Suprapubic skin (tissue), 4 donors: Measurements from ENCODE around the gene APOB. TPM values are rescaled to one million over a fixed set of nuclear protein-coding genes. Genes with fewer than 3 reads are reported as not detected.

Source experiments
- DNase-seq, 2 donors: peaks; one replicate each; pipeline ENCODE4 v3.0.0-alpha.2; 2019; ENCODE audit warnings: low spot score in 2 of 2
- H3K27ac ChIP-seq: fragments of 200-600 bp; sonication (generic); one replicate; pipeline ENCODE4 v1.5.1; 2019
- H3K27me3 ChIP-seq: fragments of 200-600 bp; sonication (generic); one replicate; pipeline ENCODE4 v1.5.1; 2019
- H3K36me3 ChIP-seq: fragments of 200-600 bp; sonication (generic); one replicate; pipeline ENCODE4 v1.5.1; 2019
- H3K4me1 ChIP-seq: fragments of 200-600 bp; sonication (generic); one replicate; pipeline ENCODE4 v1.5.1; 2019
- H3K4me3 ChIP-seq: fragments of 200-600 bp; sonication (generic); one replicate; pipeline ENCODE4 v1.5.1; 2019; ENCODE audit warnings: mild to moderate bottlenecking
- H3K9me3 ChIP-seq: fragments of 200-600 bp; sonication (generic); one replicate; pipeline ENCODE4 v1.5.1; 2019
- EP300 ChIP-seq: sonication (generic); formaldehyde crosslinking; IDR thresholded peaks from one replicate; pipeline ENCODE4 v1.6.1; 2017; ENCODE audit warnings: antibody characterized with exemption
- POLR2A ChIP-seq, 2 donors: fragments of 450-650 bp; IDR thresholded peaks; one replicate each; pipeline ENCODE4 v1.6.1; 2017; ENCODE audit warnings: antibody characterized with exemption in 2 of 2, mild to moderate bottlenecking in 2 of 2, moderate library complexity in 2 of 2
- POLR2AphosphoS5 ChIP-seq, 3 donors: sonication (generic); formaldehyde crosslinking; IDR thresholded peaks; one replicate each; pipeline ENCODE4 v1.6.1; 2017; ENCODE audit warnings: antibody characterized with exemption in 3 of 3
- WGBS: methylation state at CpG from one replicate; pipeline ENCODE4 v1.1.5; 2018; 5-methylcytosine and 5-hydroxymethylcytosine counted together
- total RNA-seq, 4 donors: library from RNA; depleted of rRNA; stranded (reverse); fragments of >200 nt; gene quantifications; one replicate each; pipeline ENCODE4 v1.1.0, GENCODE V29; 2016
- TF ChIP-seq, protein P1 (sequence below), 2 donors: fragments of 200-600 bp in 1 of 2; fragments of 450-650 bp in 1 of 2; sonication (generic) in 1 of 2; IDR thresholded peaks; one replicate each; pipeline ENCODE4 v1.5.1; 2016 to 2019; ENCODE audit warnings: antibody characterized with exemption in 2 of 2, mild to moderate bottlenecking in 1 of 2, moderate library complexity in 1 of 2

Gene APOB
- total RNA-seq, 4 donors from 2014 or later: 0.55 to 5.6 (median 3.4) TPM

- TF ChIP-seq POLR2A (IDR thresholded peaks at IDR 0.05) (no peak), POLR2AphosphoS5 (IDR thresholded peaks at IDR 0.05) (no peak), EP300 (no peak)
- TF ChIP-seq, protein P1, sequence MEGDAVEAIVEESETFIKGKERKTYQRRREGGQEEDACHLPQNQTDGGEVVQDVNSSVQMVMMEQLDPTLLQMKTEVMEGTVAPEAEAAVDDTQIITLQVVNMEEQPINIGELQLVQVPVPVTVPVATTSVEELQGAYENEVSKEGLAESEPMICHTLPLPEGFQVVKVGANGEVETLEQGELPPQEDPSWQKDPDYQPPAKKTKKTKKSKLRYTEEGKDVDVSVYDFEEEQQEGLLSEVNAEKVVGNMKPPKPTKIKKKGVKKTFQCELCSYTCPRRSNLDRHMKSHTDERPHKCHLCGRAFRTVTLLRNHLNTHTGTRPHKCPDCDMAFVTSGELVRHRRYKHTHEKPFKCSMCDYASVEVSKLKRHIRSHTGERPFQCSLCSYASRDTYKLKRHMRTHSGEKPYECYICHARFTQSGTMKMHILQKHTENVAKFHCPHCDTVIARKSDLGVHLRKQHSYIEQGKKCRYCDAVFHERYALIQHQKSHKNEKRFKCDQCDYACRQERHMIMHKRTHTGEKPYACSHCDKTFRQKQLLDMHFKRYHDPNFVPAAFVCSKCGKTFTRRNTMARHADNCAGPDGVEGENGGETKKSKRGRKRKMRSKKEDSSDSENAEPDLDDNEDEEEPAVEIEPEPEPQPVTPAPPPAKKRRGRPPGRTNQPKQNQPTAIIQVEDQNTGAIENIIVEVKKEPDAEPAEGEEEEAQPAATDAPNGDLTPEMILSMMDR (IDR thresholded peaks at IDR 0.05): no peak
- Histone ChIP-seq H3K36me3 (no peaks in the 10 kb centered on the region), H3K9me3 (no peaks in the 10 kb centered on the region), H3K4me1 (peaks cover 19% of the 10 kb centered on the region), H3K27ac (no peak overlapping the region), H3K27me3 (peaks cover 32% of the 10 kb centered on the region), H3K4me3 (no peak overlapping the region)
- WGBS: 84% methylated on average over 14 of the region's 14 CpGs
- DNase-seq: no peak
Measured at GRCh38 chr2:21040468-21041377, 3.1 kb downstream of the APOB start.

GRCh38 chr2:21039979-21040467, 3.9 kb downstream of the APOB start:
- DNase-seq: no peak
- Histone ChIP-seq H3K27me3 (peaks cover 26% of the 10 kb centered on the region), H3K9me3 (no peaks in the 10 kb centered on the region), H3K36me3 (no peaks in the 10 kb centered on the region), H3K4me3 (no peak overlapping the region), H3K4me1 (peaks cover 19% of the 10 kb centered on the region), H3K27ac (no peak overlapping the region)
- TF ChIP-seq POLR2AphosphoS5 (IDR thresholded peaks at IDR 0.05) (no peak), EP300 (no peak), POLR2A (IDR thresholded peaks at IDR 0.05) (no peak)
- TF ChIP-seq, protein P1 (IDR thresholded peaks at IDR 0.05): no peak
- 59% methylated on average over 10 of the region's 10 CpGs for WGBS

- H3K4me3 ChIP-seq: no peak overlapping the region
- TF ChIP-seq POLR2AphosphoS5 (IDR thresholded peaks at IDR 0.05) (no peak), POLR2A (IDR thresholded peaks at IDR 0.05) (no peak), EP300 (no peak)
- TF ChIP-seq, protein P1 (IDR thresholded peaks at IDR 0.05): no peak
- WGBS: 54% methylated on average over 4 of the region's 4 CpGs
- H3K9me3 ChIP-seq: no peaks in the 10 kb centered on the region
- peaks cover 19% of the 10 kb centered on the region for H3K4me1 ChIP-seq
- H3K36me3 ChIP-seq: no peaks in the 10 kb centered on the region
- no peak for DNase-seq
- peaks cover 19% of the 10 kb centered on the region for H3K27me3 ChIP-seq
- no peak overlapping the region for H3K27ac ChIP-seq
Measured at GRCh38 chr2:21039080-21039556, 4.8 kb downstream of the APOB start.

DNA sequence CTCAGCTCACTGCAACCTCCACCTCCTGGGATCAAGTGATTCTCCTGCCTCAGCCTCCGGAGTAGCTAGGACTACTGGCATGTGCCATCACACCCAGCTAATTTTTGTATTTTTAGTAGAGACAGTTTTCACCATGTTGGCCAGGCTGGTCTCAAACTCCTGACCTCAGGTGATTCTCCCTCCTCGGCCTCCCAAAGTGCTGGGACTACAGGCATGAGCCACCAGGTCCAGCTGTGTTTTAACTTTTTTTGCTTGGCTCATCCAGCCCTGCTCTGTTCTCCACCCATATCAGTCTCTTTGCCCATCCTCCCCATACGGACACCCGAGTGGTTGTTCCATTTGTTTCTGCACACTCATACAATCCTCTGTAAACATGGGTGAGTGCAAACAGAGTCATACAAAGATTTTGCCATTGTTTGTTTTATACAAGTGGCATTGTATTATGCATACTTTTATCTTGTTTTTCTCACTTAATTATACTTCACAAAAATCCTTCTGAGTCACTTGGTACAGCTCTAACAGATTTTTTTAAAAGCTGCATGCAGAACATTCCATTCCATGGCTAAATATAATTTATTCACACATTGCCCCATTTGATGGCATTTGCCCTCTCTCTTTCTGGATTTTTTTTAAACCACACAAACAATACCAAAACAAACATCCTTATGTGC, 5.3 kb downstream of the APOB start:
- Histone ChIP-seq H3K4me3 (no peak overlapping the region), H3K4me1 (peaks cover 15% of the 10 kb centered on the region), H3K36me3 (no peaks in the 10 kb centered on the region), H3K9me3 (no peaks in the 10 kb centered on the region), H3K27ac (no peak overlapping the region), H3K27me3 (peaks cover 13% of the 10 kb centered on the region)
- no peak for DNase-seq
- WGBS: 66% methylated on average over 4 of the region's 4 CpGs
- peak; percentile 89 for TF ChIP-seq EP300
- TF ChIP-seq POLR2AphosphoS5 (IDR thresholded peaks at IDR 0.05): no peak

GRCh38 chr2:21037671-21038108, 6.2 kb downstream of the APOB start:
- Histone ChIP-seq H3K4me3 (no peak overlapping the region), H3K27ac (no peak overlapping the region), H3K9me3 (no peaks in the 10 kb centered on the region), H3K4me1 (peaks cover 6% of the 10 kb centered on the region), H3K36me3 (no peaks in the 10 kb centered on the region), H3K27me3 (peaks cover 7% of the 10 kb centered on the region)
- 64% methylated on average over 3 of the region's 3 CpGs for WGBS
- no peak for DNase-seq
- TF ChIP-seq EP300 (no peak), POLR2A (IDR thresholded peaks at IDR 0.05) (no peak), POLR2AphosphoS5 (IDR thresholded peaks at IDR 0.05) (no peak)
- TF ChIP-seq, protein P1 (IDR thresholded peaks at IDR 0.05): no peak
